GM23338 (cell line): ENCODE results near the gene AHDC1.

Experiments used
- EZH2 ChIP-seq: fragments of 200-600 bp; sonication (generic); IDR thresholded peaks from one replicate; pipeline ENCODE4 v1.8.0; 2017; ENCODE audit warnings: antibody characterized with exemption, mild to moderate bottlenecking, low read depth; ENCODE audit not compliant: unreplicated experiment
- EZH2phosphoT487 ChIP-seq: fragments of 200-600 bp; sonication (generic); IDR thresholded peaks from one replicate; pipeline ENCODE4 v1.8.1; 2018; ENCODE audit warnings: antibody characterized with exemption; ENCODE audit not compliant: unreplicated experiment
- TF ChIP-seq, protein P1 (sequence below), 2 experiments: fragments of 200-600 bp in 1 of 2; sonication (generic) in 1 of 2; conservative IDR thresholded peaks; 2 replicates each; pipeline versions ENCODE4 v1.5.1 to v1.6.1; 2016 to 2017; ENCODE audit warnings: antibody characterized with exemption in 2 of 2, low read depth in 2 of 2, mild to moderate bottlenecking in 2 of 2, moderate library complexity in 1 of 2

DNA sequence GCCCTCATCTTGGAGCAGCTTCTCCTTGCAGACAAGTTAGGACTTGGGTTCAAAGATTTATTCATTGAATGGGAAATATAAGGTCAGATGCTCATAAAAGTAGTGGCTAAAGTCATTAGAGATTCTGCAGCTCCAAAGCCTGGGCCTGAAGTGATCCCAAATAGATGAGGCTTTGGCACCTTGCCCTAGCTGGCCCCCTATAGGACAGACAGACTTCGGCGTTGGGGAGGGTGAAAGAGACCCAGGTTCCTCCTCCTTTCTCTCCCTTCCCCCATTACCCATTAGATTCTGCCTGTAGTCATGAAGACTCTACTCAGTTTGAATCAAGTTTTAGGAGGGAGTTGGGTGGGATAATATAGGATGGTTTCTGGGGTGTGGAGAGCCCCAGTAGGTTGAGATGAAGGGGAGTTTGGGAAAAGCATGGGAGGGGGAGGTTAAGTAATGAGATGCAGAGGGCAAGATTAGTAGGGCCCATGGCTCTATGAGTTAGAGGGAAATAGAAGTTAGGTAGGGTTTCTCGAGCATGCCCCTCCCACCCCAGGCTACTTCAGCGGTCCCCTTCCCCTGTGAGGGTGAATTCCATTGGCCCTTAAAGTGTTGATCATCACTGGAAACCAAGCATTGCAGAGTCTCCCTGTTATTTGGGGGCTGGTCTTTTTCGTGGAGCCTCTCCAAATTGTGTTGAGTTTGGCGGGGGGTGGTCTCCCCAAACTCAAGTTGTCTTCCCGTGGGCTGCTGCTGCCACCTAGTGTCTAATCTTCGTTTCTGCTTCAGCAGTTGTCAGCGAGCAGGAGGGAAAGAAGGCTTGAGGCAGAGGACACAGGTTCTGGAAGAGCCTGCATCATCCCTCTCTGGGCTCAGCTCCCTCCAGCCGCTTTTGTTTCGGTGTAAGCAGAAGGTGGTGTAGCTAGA lies 2.1 kb upstream of the AHDC1 start:
- no peak for TF ChIP-seq EZH2
- TF ChIP-seq, protein P1, sequence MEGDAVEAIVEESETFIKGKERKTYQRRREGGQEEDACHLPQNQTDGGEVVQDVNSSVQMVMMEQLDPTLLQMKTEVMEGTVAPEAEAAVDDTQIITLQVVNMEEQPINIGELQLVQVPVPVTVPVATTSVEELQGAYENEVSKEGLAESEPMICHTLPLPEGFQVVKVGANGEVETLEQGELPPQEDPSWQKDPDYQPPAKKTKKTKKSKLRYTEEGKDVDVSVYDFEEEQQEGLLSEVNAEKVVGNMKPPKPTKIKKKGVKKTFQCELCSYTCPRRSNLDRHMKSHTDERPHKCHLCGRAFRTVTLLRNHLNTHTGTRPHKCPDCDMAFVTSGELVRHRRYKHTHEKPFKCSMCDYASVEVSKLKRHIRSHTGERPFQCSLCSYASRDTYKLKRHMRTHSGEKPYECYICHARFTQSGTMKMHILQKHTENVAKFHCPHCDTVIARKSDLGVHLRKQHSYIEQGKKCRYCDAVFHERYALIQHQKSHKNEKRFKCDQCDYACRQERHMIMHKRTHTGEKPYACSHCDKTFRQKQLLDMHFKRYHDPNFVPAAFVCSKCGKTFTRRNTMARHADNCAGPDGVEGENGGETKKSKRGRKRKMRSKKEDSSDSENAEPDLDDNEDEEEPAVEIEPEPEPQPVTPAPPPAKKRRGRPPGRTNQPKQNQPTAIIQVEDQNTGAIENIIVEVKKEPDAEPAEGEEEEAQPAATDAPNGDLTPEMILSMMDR (conservative IDR thresholded peaks at IDR 0.05; ENCODE audit: low read depth in 2 of 2): peak; percentile 90 to 97
- TF ChIP-seq EZH2phosphoT487: no peak
